KMS-11 (cell line): ENCODE measurements around the gene HEPN1.

Source experiments
- H2AFZ ChIP-seq: fragments of 200-600 bp; sonication (generic); 2 replicates; pipeline ENCODE4 v1.6.1; 2016; ENCODE audit warnings: antibody characterized with exemption, mixed run types, low read depth
- H3K27ac ChIP-seq: fragments of 200-600 bp; sonication (generic); 2 replicates; pipeline ENCODE4 v1.6.1; 2016; ENCODE audit warnings: mild to moderate bottlenecking, mixed run types
- H3K27me3 ChIP-seq: fragments of 200-600 bp; sonication (generic); 2 replicates; pipeline ENCODE4 v1.6.1; 2017; ENCODE audit warnings: mild to moderate bottlenecking, low read depth, mixed run types, moderate library complexity; ENCODE audit not compliant: insufficient read depth
- H3K36me3 ChIP-seq: fragments of 200-600 bp; sonication (generic); 2 replicates; pipeline ENCODE4 v1.6.1; 2017; ENCODE audit warnings: mild to moderate bottlenecking, mixed run types; ENCODE audit not compliant: insufficient read depth
- H3K4me1 ChIP-seq: fragments of 200-600 bp; sonication (generic); 2 replicates; pipeline ENCODE4 v1.6.1; 2016; ENCODE audit warnings: mild to moderate bottlenecking, low read depth, mixed run types; ENCODE audit not compliant: poor library complexity, severe bottlenecking
- H3K4me2 ChIP-seq: fragments of 200-600 bp; sonication (generic); 2 replicates; pipeline ENCODE4 v1.7.0; 2016; ENCODE audit warnings: mild to moderate bottlenecking, mixed run types
- H3K4me3 ChIP-seq: fragments of 200-600 bp; sonication (generic); IDR thresholded peaks from 2 replicates; pipeline ENCODE4 v1.6.1; 2017; ENCODE audit warnings: low read depth, low read length, mixed read lengths; ENCODE audit not compliant: insufficient read depth
- H3K79me2 ChIP-seq: fragments of 200-600 bp; sonication (generic); 2 replicates; pipeline ENCODE4 v1.6.1; 2016; ENCODE audit warnings: low read depth, mixed run types; ENCODE audit not compliant: insufficient read depth
- H3K9ac ChIP-seq: fragments of 200-600 bp; sonication (generic); 2 replicates; pipeline ENCODE4 v1.6.1; 2016; ENCODE audit warnings: mild to moderate bottlenecking, mixed run types
- H4K20me1 ChIP-seq: fragments of 200-600 bp; sonication (generic); 2 replicates; pipeline ENCODE4 v1.6.1; 2016; ENCODE audit warnings: mild to moderate bottlenecking, mixed run types; ENCODE audit not compliant: insufficient read depth
- TF ChIP-seq, protein P1 (sequence below): fragments of 200-600 bp; sonication (generic); conservative IDR thresholded peaks from 2 replicates; pipeline ENCODE4 v1.6.1; 2017; ENCODE audit warnings: low read depth, mild to moderate bottlenecking, antibody characterized with exemption, low read length, moderate library complexity, mixed read lengths

Gene HEPN1

GRCh38 chr11:124886476-124886875 is 32.6 kb upstream of the HEPN1 start:
- Histone ChIP-seq H3K4me3 (no peak overlapping the region), H3K4me2 (no peak overlapping the region), H3K79me2 (no peaks in the 10 kb centered on the region), H4K20me1 (no peaks in the 10 kb centered on the region), H3K4me1 (no peaks in the 10 kb centered on the region), H3K27ac (no peak overlapping the region), H3K9ac (no peak overlapping the region), H2AFZ (no peak overlapping the region), H3K27me3 (no peaks in the 10 kb centered on the region), H3K36me3 (no peaks in the 10 kb centered on the region)
- TF ChIP-seq, protein P1, sequence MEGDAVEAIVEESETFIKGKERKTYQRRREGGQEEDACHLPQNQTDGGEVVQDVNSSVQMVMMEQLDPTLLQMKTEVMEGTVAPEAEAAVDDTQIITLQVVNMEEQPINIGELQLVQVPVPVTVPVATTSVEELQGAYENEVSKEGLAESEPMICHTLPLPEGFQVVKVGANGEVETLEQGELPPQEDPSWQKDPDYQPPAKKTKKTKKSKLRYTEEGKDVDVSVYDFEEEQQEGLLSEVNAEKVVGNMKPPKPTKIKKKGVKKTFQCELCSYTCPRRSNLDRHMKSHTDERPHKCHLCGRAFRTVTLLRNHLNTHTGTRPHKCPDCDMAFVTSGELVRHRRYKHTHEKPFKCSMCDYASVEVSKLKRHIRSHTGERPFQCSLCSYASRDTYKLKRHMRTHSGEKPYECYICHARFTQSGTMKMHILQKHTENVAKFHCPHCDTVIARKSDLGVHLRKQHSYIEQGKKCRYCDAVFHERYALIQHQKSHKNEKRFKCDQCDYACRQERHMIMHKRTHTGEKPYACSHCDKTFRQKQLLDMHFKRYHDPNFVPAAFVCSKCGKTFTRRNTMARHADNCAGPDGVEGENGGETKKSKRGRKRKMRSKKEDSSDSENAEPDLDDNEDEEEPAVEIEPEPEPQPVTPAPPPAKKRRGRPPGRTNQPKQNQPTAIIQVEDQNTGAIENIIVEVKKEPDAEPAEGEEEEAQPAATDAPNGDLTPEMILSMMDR: no peak

DNA sequence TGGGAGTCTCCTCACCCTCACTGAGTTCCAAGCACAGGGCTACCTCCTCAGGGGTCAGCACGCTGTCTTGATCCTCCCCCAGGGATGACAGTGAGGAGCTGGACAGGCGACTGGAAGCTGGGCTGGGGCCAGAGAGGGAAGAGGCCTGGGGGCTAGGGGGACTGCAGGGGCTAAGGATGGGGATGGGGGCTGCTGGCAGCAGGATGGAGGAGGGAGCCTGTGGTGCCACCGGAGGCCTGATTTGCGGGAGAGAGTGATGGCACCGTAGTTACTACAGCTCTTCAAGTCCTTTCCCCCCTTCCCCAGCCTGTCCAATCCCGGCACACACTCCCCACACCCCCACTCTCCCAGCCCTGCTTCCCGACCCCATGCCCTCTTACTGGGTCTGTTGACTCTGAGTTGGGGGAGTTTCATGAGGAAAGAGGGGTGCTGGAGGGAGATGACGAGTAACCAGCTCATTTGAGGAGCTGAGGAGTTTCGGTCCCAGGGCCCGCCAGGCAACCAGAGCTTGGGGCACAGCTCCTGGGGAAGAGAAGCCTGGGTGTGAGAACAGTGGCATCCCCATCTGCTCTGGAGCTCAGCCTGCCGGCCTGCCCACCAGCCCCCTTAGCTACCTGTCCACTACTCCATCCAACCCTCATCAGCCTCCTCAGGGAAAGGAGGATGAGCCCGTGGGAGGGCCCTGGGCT is 31.9 kb upstream of the HEPN1 start:
- H2AFZ ChIP-seq: no peak overlapping the region
- H3K4me2 ChIP-seq: no peak overlapping the region
- H4K20me1 ChIP-seq: no peaks in the 10 kb centered on the region
- no peaks in the 10 kb centered on the region for H3K4me1 ChIP-seq
- no peak overlapping the region for H3K9ac ChIP-seq
- no peaks in the 10 kb centered on the region for H3K27me3 ChIP-seq
- H3K27ac ChIP-seq: no peak overlapping the region
- no peaks in the 10 kb centered on the region for H3K79me2 ChIP-seq
- no peaks in the 10 kb centered on the region for H3K36me3 ChIP-seq
- TF ChIP-seq, protein P1: no peak
- H3K4me3 ChIP-seq: no peak overlapping the region

DNA sequence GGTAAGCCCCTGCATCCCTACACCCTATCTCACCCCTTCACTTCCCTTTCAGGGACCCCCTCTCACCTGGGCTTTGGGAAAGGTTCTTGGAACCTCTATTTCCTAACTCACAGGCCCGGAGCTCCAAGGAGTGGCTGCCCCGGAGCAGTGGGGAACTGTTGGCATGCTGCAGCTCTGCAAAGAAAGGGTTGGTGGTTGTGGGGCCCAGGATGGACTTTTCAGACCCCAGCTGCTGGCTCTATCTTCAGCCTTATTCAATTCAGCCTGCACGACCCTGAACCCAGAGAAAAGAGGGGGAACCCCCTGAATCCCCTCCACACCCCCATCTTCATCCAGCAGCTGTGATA is 31.4 kb upstream of the HEPN1 start:
- Histone ChIP-seq H3K27ac (no peak overlapping the region), H3K36me3 (no peaks in the 10 kb centered on the region), H3K4me3 (no peak overlapping the region), H4K20me1 (no peaks in the 10 kb centered on the region), H3K4me2 (no peak overlapping the region), H3K27me3 (no peaks in the 10 kb centered on the region), H3K4me1 (no peaks in the 10 kb centered on the region), H3K9ac (no peak overlapping the region), H3K79me2 (no peaks in the 10 kb centered on the region), H2AFZ (no peak overlapping the region)
- TF ChIP-seq, protein P1: no peak

GRCh38 chr11:124889191-124890091 is 29.6 kb upstream of the HEPN1 start:
- Histone ChIP-seq H3K4me2 (no peak overlapping the region), H3K36me3 (no peaks in the 10 kb centered on the region)
- TF ChIP-seq, protein P1: no peak

More at GRCh38 chr11:124889191-124890091, 29.6 kb upstream of the HEPN1 start:
- no peak overlapping the region for H3K9ac ChIP-seq
- no peaks in the 10 kb centered on the region for H3K27me3 ChIP-seq
- H3K4me3 ChIP-seq: no peak overlapping the region
- no peak overlapping the region for H2AFZ ChIP-seq
- no peaks in the 10 kb centered on the region for H3K4me1 ChIP-seq
- no peaks in the 10 kb centered on the region for H4K20me1 ChIP-seq
- no peaks in the 10 kb centered on the region for H3K79me2 ChIP-seq
- H3K27ac ChIP-seq: no peak overlapping the region
